Neural crest cell (in vitro differentiated cells): ENCODE results near the gene ZFP62. TPM values are rescaled to one million over a fixed set of nuclear protein-coding genes. Genes with fewer than 3 reads are reported as not detected.

Experiments
- DNase-seq: peaks from one replicate; pipeline ENCODE4 v3.0.0; 2021; ENCODE audit warnings: low read depth, mixed read lengths, low spot score
- H3K27ac Mint-ChIP-seq: one replicate; pipeline ENCODE4 v1.8.0; 2021; ENCODE audit warnings: mild to moderate bottlenecking, mixed read lengths; ENCODE audit not compliant: unreplicated experiment
- H3K27me3 Mint-ChIP-seq: 2 replicates; pipeline ENCODE4 v1.8.0; 2021; ENCODE audit warnings: low read depth, mild to moderate bottlenecking, mixed read lengths
- H3K36me3 Mint-ChIP-seq: 2 replicates; pipeline ENCODE4 v1.8.0; 2021; ENCODE audit warnings: low read depth, mild to moderate bottlenecking, mixed read lengths
- H3K4me1 Mint-ChIP-seq: 2 replicates; pipeline ENCODE4 v1.8.0; 2021; ENCODE audit warnings: mixed read lengths
- H3K4me3 Mint-ChIP-seq: one replicate; pipeline ENCODE4 v1.8.0; 2021; ENCODE audit warnings: mild to moderate bottlenecking, mixed read lengths
- H3K9me3 Mint-ChIP-seq: 2 replicates; pipeline ENCODE4 v1.8.0; 2021; ENCODE audit warnings: mixed read lengths
- CTCF ChIP-seq: fragments of 200-600 bp; sonication (generic); conservative IDR thresholded peaks from 2 replicates; pipeline ENCODE4 v1.5.0; 2021; ENCODE audit warnings: antibody characterized with exemption, mild to moderate bottlenecking
- total RNA-seq: library from RNA; stranded (reverse); gene quantifications from 2 replicates; pipeline ENCODE4 v1.2.1, GENCODE V29; 2021

ZFP62 gene
- total RNA-seq, 1 donor from 2014 or later = 44.4 TPM

GRCh38 chr5:180803181-180804128, 57.6 kb downstream of the ZFP62 start:
- Mint-ChIP-seq H3K4me1 (peaks cover 70% of the 10 kb centered on the region), H3K9me3 (no peaks in the 10 kb centered on the region), H3K27ac (peak overlapping the region; percentile 46), H3K4me3 (peak overlapping the region; percentile 85), H3K27me3 (no peaks in the 10 kb centered on the region), H3K36me3 (no peaks in the 10 kb centered on the region)
- no peak for TF ChIP-seq CTCF
- no peak for DNase-seq

GRCh38 chr5:180802325-180803180, 58.5 kb downstream of the ZFP62 start, which contains the start of gene MGAT1:
MGAT1 (minus strand) TSS chr5:180802806; CDS start chr5:180792971, 9,835 bp downstream.
- no peaks in the 10 kb centered on the region for H3K27me3 Mint-ChIP-seq
- H3K9me3 Mint-ChIP-seq = no peaks in the 10 kb centered on the region
- TF ChIP-seq CTCF = no peak
- peaks cover 68% of the 10 kb centered on the region for H3K4me1 Mint-ChIP-seq
- peaks cover 3% of the 10 kb centered on the region for H3K36me3 Mint-ChIP-seq
- peak within 1 kb of the TSS; percentile 46 for H3K27ac Mint-ChIP-seq
- peak within 1 kb of the TSS; percentile 88 for H3K4me3 Mint-ChIP-seq
- peak; percentile 66 for DNase-seq

GRCh38 chr5:180801596-180802324, 59.3 kb downstream of the ZFP62 start:
- no peak for TF ChIP-seq CTCF
- no peaks in the 10 kb centered on the region for H3K9me3 Mint-ChIP-seq
- DNase-seq = no peak
- H3K27me3 Mint-ChIP-seq = no peaks in the 10 kb centered on the region
- H3K36me3 Mint-ChIP-seq = peaks cover 3% of the 10 kb centered on the region
- no peak overlapping the region for H3K27ac Mint-ChIP-seq
- H3K4me1 Mint-ChIP-seq = peaks cover 60% of the 10 kb centered on the region
- H3K4me3 Mint-ChIP-seq = peak overlapping the region; percentile 88

- Mint-ChIP-seq H3K9me3 (no peaks in the 10 kb centered on the region), H3K4me1 (peaks cover 52% of the 10 kb centered on the region), H3K36me3 (peaks cover 3% of the 10 kb centered on the region), H3K27ac (no peak overlapping the region), H3K27me3 (no peaks in the 10 kb centered on the region), H3K4me3 (peak overlapping the region; percentile 88)
- no peak for DNase-seq
- TF ChIP-seq CTCF = peak; percentile 20
Measured at GRCh38 chr5:180799902-180800801, 60.9 kb downstream of the ZFP62 start.
